Upper lobe of left lung (tissue), 6 donors: Measurements from ENCODE around the gene QRFP. TPM values are rescaled to one million over a fixed set of nuclear protein-coding genes. Genes with fewer than 3 reads are reported as not detected.
A peak's percentile ranks its signal among the peaks of the same experiment; 100 is the strongest.

ENCODE experiments used
- ATAC-seq, 2 donors: fragments of 200-7000 bp; cut with Tn5 transposase; one replicate each; pipeline ENCODE4 v1.9.1; 2022; ENCODE audit warnings: mild to moderate bottlenecking in 2 of 2, moderate library complexity in 2 of 2; ENCODE audit not compliant: low FRiP score in 2 of 2
- DNase-seq, 2 donors: peaks; one replicate each; pipeline ENCODE4 v3.0.0-alpha.2; 2019 to 2020
- H3K27ac ChIP-seq, 4 donors: fragments of 200-600 bp; sonication (generic); one replicate each; pipeline ENCODE4 v1.5.1; 2016 to 2019
- H3K27me3 ChIP-seq, 4 donors: fragments of 200-600 bp; sonication (generic); one replicate each; pipeline ENCODE4 v1.5.1; 2017 to 2019
- H3K36me3 ChIP-seq, 4 donors: fragments of 200-600 bp; sonication (generic); one replicate each; pipeline ENCODE4 v1.5.1; 2016 to 2019
- H3K4me1 ChIP-seq, 4 donors: fragments of 200-600 bp; sonication (generic); one replicate each; pipeline ENCODE4 v1.5.1; 2018 to 2019
- H3K4me3 ChIP-seq, 4 donors: fragments of 200-600 bp; sonication (generic); one replicate each; pipeline ENCODE4 v1.5.1; 2017 to 2019; ENCODE audit warnings: mild to moderate bottlenecking in 2 of 4, moderate library complexity in 1 of 4
- H3K9me3 ChIP-seq, 4 donors: fragments of 200-600 bp; sonication (generic); one replicate each; pipeline ENCODE4 v1.5.1; 2018 to 2019
- EP300 ChIP-seq, 4 donors: sonication (generic); formaldehyde crosslinking; IDR thresholded peaks; one replicate each; pipeline ENCODE4 v1.5.1; 2017; ENCODE audit warnings: antibody characterized with exemption in 4 of 4, control low read depth in 2 of 4
- POLR2A ChIP-seq, 4 donors: fragments of 450-650 bp; IDR thresholded peaks; one replicate each; pipeline ENCODE4 v1.5.1; 2016 to 2017; ENCODE audit warnings: antibody characterized with exemption in 4 of 4, mild to moderate bottlenecking in 2 of 4
- POLR2AphosphoS5 ChIP-seq, 2 donors: sonication (generic); formaldehyde crosslinking; IDR thresholded peaks; one replicate each; pipeline ENCODE4 v1.5.1; 2017; ENCODE audit warnings: antibody characterized with exemption in 2 of 2
- WGBS, 2 donors: methylation state at CpG; one replicate each; pipeline ENCODE4 v1.1.5; 2017 to 2018; 5-methylcytosine and 5-hydroxymethylcytosine counted together
- total RNA-seq, 6 donors: library from RNA; depleted of rRNA in 4 of 6; stranded (reverse); fragments of >200 nt in 4 of 6; gene quantifications; one replicate each; pipeline versions ENCODE4 v1.1.0 to v1.2.1, GENCODE V29; 2016 to 2021
- TF ChIP-seq, protein P1 (sequence below), 6 experiments: fragments of 450-650 bp in 4 of 6; fragments of 200-600 bp in 2 of 6; sonication (generic) in 2 of 6; IDR thresholded peaks; one replicate each; pipeline ENCODE4 v1.5.1; 2016 to 2019; ENCODE audit warnings: antibody characterized with exemption in 6 of 6
- donor health status: DM: no; HTN: no; CAD: no; lungs with moderate emphysema.
- donor health status: DM: no; HTN: yes; CAD: no; lungs with severe emphysema.

Gene QRFP
- total RNA-seq, 6 donors from 2014 or later = not detected

DNA sequence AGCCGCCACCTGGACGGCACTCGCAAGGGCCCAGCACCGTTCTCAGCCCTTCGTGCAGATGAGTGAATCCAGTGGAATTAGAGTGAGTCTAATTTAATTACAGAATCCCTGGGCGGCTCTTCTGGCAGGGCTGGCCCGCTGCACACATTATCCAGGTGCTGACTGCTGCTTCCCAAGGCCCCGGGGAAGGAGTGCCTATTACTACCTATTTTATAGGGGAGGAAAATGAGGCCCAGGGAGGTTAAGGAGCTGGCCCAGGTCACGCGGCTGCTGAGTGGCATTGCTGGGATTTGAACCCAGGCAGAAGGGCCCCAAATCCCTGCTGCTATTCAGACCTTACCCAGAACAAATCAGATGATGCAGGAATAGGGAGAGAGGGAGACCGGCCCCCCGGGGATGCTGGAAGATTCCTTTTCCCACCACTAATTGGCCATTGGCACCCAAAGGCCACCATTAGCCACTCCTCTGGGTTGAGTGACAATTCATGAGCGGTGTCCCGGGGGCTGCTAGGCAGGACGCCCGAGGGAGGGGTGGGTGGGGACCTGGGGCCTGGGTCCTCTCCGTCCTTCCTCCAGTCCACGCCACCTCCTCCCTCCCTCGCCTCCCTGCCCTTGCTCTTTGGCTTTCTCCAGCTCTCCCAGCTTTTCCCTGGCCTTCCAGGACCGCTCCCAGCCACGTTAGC, 10.3 kb upstream of the QRFP start:
- ATAC-seq = no peak
- H3K27me3 ChIP-seq = peaks cover 0 to 5% (median 0%) of the 10 kb centered on the region in 4 donors

DNA sequence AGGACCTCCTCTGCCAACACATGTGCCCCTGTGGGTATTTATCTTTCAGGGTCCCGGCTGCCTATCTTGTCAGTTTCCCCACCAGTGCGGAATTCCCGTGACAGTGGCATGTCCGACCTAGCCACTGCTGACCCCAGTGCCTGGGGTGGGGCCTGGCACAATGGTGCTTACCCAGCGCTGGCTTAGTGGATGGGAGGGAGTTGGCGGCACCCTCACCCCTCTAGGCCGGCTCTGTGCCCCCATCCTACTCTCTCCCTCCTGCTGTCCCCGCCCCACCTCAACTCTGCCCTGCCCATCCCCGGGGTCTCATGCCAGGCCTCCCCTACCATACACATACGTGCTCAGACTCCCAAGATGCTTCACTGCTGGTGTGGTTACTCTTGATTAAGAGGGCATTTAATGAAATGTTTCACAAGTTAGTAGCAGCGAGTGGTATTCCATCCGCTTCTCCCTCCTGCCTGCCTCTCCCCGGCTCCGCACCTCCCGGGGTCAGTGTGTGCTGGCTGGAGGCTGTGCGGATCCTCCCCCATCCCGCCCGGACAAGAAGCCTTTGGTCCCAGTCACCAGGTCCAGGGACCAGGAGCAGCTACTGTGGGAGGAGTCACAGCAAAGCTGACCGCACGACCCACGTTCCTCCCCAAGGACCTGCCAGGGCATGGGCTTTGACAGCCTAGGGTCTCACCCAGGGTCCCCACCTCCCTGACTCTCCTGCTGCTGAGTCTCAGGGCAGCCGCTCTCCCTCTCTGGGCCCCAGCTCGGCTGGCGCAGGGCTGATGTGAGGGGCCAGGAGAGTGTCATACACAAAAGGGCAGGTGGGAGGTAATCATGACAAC, 9.5 kb upstream of the QRFP start:
- Histone ChIP-seq H3K4me3 (no peak overlapping the region), H3K36me3 (no peaks in the 10 kb centered on the region), H3K4me1 (no peaks in the 10 kb centered on the region), H3K9me3 (no peaks in the 10 kb centered on the region), H3K27me3 (peaks cover 0 to 5% (median 0%) of the 10 kb centered on the region in 4 donors), H3K27ac (no peak overlapping the region)
- DNase-seq = no peak
- WGBS, 2 donors = 78 to 83% methylated on average over 12 to 24 of the region's 24 CpGs
- no peak for ATAC-seq
- TF ChIP-seq POLR2A (IDR thresholded peaks at IDR 0.05) = no peak
- no peak for TF ChIP-seq EP300 (IDR thresholded peaks at IDR 0.05)
- TF ChIP-seq POLR2AphosphoS5 (IDR thresholded peaks at IDR 0.05) = no peak
- TF ChIP-seq, protein P1, sequence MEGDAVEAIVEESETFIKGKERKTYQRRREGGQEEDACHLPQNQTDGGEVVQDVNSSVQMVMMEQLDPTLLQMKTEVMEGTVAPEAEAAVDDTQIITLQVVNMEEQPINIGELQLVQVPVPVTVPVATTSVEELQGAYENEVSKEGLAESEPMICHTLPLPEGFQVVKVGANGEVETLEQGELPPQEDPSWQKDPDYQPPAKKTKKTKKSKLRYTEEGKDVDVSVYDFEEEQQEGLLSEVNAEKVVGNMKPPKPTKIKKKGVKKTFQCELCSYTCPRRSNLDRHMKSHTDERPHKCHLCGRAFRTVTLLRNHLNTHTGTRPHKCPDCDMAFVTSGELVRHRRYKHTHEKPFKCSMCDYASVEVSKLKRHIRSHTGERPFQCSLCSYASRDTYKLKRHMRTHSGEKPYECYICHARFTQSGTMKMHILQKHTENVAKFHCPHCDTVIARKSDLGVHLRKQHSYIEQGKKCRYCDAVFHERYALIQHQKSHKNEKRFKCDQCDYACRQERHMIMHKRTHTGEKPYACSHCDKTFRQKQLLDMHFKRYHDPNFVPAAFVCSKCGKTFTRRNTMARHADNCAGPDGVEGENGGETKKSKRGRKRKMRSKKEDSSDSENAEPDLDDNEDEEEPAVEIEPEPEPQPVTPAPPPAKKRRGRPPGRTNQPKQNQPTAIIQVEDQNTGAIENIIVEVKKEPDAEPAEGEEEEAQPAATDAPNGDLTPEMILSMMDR (IDR thresholded peaks at IDR 0.05) = no peak

More for the DNA sequence above, 10.3 kb upstream of the QRFP start:
- no peaks in the 10 kb centered on the region for H3K36me3 ChIP-seq
- H3K4me3 ChIP-seq = no peak overlapping the region
- WGBS, 2 donors = 72 to 74% methylated on average over 18 to 21 of the region's 21 CpGs
- H3K9me3 ChIP-seq = no peaks in the 10 kb centered on the region
- no peaks in the 10 kb centered on the region for H3K4me1 ChIP-seq
- TF ChIP-seq, protein P1 (IDR thresholded peaks at IDR 0.05) = no peak
- DNase-seq = no peak
- H3K27ac ChIP-seq = no peak overlapping the region

DNA sequence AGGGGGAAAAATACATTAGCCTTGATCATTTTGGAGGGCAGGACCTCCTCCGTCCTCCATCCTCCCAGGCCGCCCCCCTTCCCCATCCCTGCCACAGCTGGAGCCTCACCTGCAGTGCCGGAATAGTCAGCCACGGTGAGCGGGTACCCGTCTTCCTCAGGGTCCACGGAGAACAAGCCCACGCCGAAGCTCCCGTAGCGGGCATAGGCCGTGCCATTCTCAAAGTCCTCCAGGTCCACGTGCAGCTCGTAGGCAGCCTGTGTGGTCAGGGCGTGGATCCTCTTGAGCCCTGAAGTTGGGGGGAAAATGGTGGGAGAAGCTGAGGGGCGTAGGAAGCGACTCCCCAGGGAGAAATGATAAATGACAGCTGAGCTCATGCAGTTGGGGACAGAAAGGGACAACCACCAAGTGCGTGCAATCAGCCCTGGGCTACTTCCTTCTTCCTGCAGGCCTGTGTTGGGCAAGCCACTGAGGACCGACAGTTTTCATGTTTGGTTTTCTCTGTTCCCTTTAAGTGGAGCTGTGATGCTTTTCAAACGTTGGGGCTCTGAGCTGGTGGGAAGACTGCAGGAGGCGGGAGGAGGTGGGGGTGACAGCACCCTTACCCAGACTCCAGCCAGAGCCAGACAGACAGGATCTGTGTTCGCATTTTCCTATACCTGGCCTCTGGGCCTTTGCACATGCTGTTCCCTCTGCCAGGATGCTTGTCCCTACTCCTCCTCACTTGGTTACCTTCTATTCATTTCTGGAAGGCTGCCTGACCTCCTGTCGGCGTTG, 8.7 kb upstream of the QRFP start:
- Histone ChIP-seq H3K9me3 (no peaks in the 10 kb centered on the region), H3K27me3 (peaks cover 0 to 5% (median 0%) of the 10 kb centered on the region in 4 donors), H3K27ac (no peak overlapping the region), H3K4me3 (no peak overlapping the region), H3K36me3 (no peaks in the 10 kb centered on the region), H3K4me1 (no peaks in the 10 kb centered on the region)
- no peak for ATAC-seq
- TF ChIP-seq, protein P1 (IDR thresholded peaks at IDR 0.05) = no peak
- TF ChIP-seq POLR2AphosphoS5 (IDR thresholded peaks at IDR 0.05) (no peak), POLR2A (IDR thresholded peaks at IDR 0.05) (no peak), EP300 (IDR thresholded peaks at IDR 0.05) (no peak)
- peak in 1 of 2 donors; percentile 41 for DNase-seq
- 84 to 85% methylated on average over 24 of the region's 24 CpGs for WGBS, 2 donors

DNA sequence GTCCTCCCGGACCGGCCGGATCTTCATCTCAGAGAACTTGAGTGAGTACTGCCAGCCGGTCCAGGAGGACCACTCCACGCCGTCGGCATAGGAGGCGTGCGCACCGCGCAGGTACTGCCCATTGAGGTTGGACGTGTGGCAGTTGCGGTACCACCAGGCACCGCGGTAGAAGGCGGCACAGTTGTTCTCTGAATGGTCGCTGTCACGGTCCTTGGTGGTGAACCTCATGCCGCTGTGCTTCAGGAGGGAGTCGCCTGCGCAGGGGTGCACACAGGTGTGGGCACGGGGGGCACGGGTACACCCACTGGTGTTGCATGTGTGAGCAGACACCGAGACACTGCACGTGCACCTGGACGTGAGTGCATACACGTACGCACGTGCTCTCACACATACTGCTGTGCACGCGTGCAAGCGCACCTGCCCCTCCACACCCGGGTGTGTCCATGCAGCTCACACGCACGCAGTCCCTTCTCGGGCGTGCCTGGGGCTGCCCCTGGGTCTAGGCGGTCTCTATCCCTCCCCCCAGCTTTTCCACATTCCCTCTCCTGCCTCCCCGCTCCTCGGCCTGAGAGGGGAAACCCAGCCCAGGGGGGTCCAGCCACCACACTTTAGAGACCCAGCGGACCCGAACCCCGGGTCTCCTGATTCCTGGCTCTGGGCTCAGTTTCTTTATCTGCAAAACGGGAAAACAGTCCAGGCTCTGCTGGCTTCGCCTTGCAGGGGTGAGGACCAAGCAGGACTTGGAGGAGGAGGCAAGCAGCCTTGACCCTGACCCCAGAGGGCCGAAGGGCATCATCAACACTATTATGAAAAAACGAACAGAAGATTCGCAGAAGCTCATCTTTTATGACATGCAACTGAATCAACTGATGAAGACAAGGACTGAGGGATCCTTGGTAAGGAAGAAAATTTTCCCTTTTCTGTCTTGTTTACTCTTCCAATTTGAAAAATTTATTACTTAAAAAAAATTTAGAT, 7.7 kb upstream of the QRFP start:
- Histone ChIP-seq H3K27me3 (peaks cover 0 to 5% (median 0%) of the 10 kb centered on the region in 4 donors), H3K9me3 (no peaks in the 10 kb centered on the region), H3K4me3 (no peak overlapping the region), H3K4me1 (no peaks in the 10 kb centered on the region), H3K36me3 (no peaks in the 10 kb centered on the region), H3K27ac (no peak overlapping the region)
- DNase-seq (peak in 1 of 2 donors; percentile 75), ATAC-seq (no peak)
- no peak for TF ChIP-seq POLR2A (IDR thresholded peaks at IDR 0.05)
- TF ChIP-seq, protein P1 (IDR thresholded peaks at IDR 0.05) = no peak
- no peak for TF ChIP-seq POLR2AphosphoS5 (IDR thresholded peaks at IDR 0.05)
- no peak for TF ChIP-seq EP300 (IDR thresholded peaks at IDR 0.05)
- 84 to 85% methylated on average over 27 to 47 of the region's 48 CpGs for WGBS, 2 donors
